ENCODE results near the gene MGST2. TPM values are rescaled to one million over a fixed set of nuclear protein-coding genes. Genes with fewer than 3 reads are reported as not detected.

The MGST2 gene
- total and polyA plus RNA-seq, 10 of the 15 experiments (the other 5 are each of a cell fraction or from before 2014, with no cell fraction given), result 19.0 to 50.1 (median 30.6) TPM

- TF ChIP-seq KLF5 (IDR thresholded peaks at IDR 0.05; ENCODE audit: partially characterized antibody), result no peak
Measured at GRCh38 chr4:139686130-139686529, 20.5 kb downstream of the MGST2 start (continued).

GRCh38 chr4:139686988-139687387, 21.4 kb downstream of the MGST2 start:
- no peak overlapping the region for H3K4me2 ChIP-seq (ENCODE audit: control insufficient read depth, insufficient read depth)
- no peaks in the 10 kb centered on the region for H3K36me3 ChIP-seq (ENCODE audit: control insufficient read depth in 2 of 2, insufficient read depth in 2 of 2, low read length in 1 of 2)
- H3K27ac ChIP-seq (ENCODE audit: control insufficient read depth, insufficient read depth), result no peak overlapping the region
- H4K20me1 ChIP-seq (ENCODE audit: control insufficient read depth, insufficient read depth), result no peaks in the 10 kb centered on the region
- RAD21 ChIA-PET (ENCODE audit: unreplicated experiment), result no interaction called here
- in situ Hi-C loops (cut with MboI) (no loop called here), intact Hi-C loops (cut with micrococcal nuclease; ENCODE audit: unreplicated experiment) (no loop called here)
- no peak overlapping the region for H3K4me3 ChIP-seq
- ATAC-seq (no peak), FAIRE-seq (no peak), DNase-seq (ENCODE audit: low read depth, low spot score) (no peak)
- no peak overlapping the region for H3K9ac ChIP-seq (ENCODE audit: control insufficient read depth, insufficient read depth, low read length)
- H3K9me3 ChIP-seq (replicated peaks; ENCODE audit: control insufficient read depth, insufficient read depth, low read length), result no peaks in the 10 kb centered on the region
- no peaks in the 10 kb centered on the region for H3K79me2 ChIP-seq (ENCODE audit: control insufficient read depth, insufficient read depth, low read length)
- POLR2A ChIA-PET, result no interaction called here
- H3K4me1 ChIP-seq (ENCODE audit: control insufficient read depth, insufficient read depth, low read length), result peaks cover 1% of the 10 kb centered on the region
- no peaks in the 10 kb centered on the region for H3K27me3 ChIP-seq (replicated peaks in 1 of 2; ENCODE audit: control insufficient read depth in 2 of 2, insufficient read depth in 2 of 2, low read length in 1 of 2)
- SMC1A ChIA-PET (ENCODE audit: uncharacterized antibody, unreplicated experiment), result no interaction called here
- CTCF ChIA-PET, result no interaction called here
- WGBS (ENCODE audit: insufficient coverage, insufficient replicate concordance, low lambda C conversion rate, missing lambda C conversion rate), result 96% methylated on average over 3 of the region's 3 CpGs
- TF ChIP-seq CBX3 (IDR thresholded peaks at IDR 0.05; ENCODE audit: borderline replicate concordance, low read depth), result no peak
- TF ChIP-seq IKZF1 (conservative IDR thresholded peaks at IDR 0.05), result no peak
- no peak for TF ChIP-seq RAD21 (IDR thresholded peaks at IDR 0.05; ENCODE audit: insufficient read depth, low read depth, low read length)
- no peak for TF ChIP-seq MYB (IDR thresholded peaks at IDR 0.05; ENCODE audit: borderline replicate concordance, low read depth, low read length)
- no peak for TF ChIP-seq USF1 (IDR thresholded peaks at IDR 0.05; ENCODE audit: borderline replicate concordance, extremely low read length, insufficient read depth, low read depth, low read length)
- no peak for TF ChIP-seq MEF2A (IDR thresholded peaks at IDR 0.05; ENCODE audit: insufficient read depth, low read depth, low read length)
- TF ChIP-seq TAF1 (IDR thresholded peaks at IDR 0.05; ENCODE audit: borderline replicate concordance, low read depth, low read length), result no peak
- no peak for TF ChIP-seq CHD4 (IDR thresholded peaks at IDR 0.05)
- no peak for TF ChIP-seq CBX5 (IDR thresholded peaks at IDR 0.05; ENCODE audit: low read depth)
- TF ChIP-seq ETV6 (conservative IDR thresholded peaks at IDR 0.05 in 1 of 2, IDR thresholded peaks at IDR 0.05 in 1 of 2; ENCODE audit: borderline replicate concordance in 1 of 2, low read depth in 1 of 2), result no peak
- TF ChIP-seq, protein P1, sequence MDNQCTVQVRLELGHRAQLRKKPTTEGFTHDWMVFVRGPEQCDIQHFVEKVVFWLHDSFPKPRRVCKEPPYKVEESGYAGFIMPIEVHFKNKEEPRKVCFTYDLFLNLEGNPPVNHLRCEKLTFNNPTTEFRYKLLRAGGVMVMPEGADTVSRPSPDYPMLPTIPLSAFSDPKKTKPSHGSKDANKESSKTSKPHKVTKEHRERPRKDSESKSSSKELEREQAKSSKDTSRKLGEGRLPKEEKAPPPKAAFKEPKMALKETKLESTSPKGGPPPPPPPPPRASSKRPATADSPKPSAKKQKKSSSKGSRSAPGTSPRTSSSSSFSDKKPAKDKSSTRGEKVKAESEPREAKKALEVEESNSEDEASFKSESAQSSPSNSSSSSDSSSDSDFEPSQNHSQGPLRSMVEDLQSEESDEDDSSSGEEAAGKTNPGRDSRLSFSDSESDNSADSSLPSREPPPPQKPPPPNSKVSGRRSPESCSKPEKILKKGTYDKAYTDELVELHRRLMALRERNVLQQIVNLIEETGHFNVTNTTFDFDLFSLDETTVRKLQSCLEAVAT (IDR thresholded peaks at IDR 0.05), result no peak
- no peak for TF ChIP-seq ESRRA (IDR thresholded peaks at IDR 0.05; ENCODE audit: low read length)
- no peak for TF ChIP-seq SUZ12 (IDR thresholded peaks at IDR 0.05; ENCODE audit: unreplicated experiment)
- H2AFZ ChIP-seq (ENCODE audit: control insufficient read depth, low read depth, low read length), result no peak overlapping the region
- no TSS peak for BruUV-seq (replicated peaks)
